ENCODE results near the gene IQGAP2.

GRCh38 chr5:76720988-76721569 is 318.0 kb downstream of the IQGAP2 start:
- TF ChIP-seq GLIS3 (CRISPR knock-in tag; IDR thresholded peaks at IDR 0.05) (no peak), CSDC2 (CRISPR knock-in tag; IDR thresholded peaks at IDR 0.05) (no peak), CSRNP3 (CRISPR knock-in tag; IDR thresholded peaks at IDR 0.05) (no peak), TSHZ2 (CRISPR knock-in tag; IDR thresholded peaks at IDR 0.05) (no peak), RARB (CRISPR knock-in tag; IDR thresholded peaks at IDR 0.05) (no peak)

All from SK-N-SH treated with all-trans-retinoic acid at 6 μM for 48 hours (cell line).